Liver (tissue), 9 donors: ENCODE data around the gene NUDT9. TPM values are rescaled to one million over a fixed set of nuclear protein-coding genes. Genes with fewer than 3 reads are reported as not detected.
A peak's percentile ranks its signal among the peaks of the same experiment; 100 is the strongest.
"Not testable (repeated sequence)": the region's sequence is repeated elsewhere in the genome, so short reads cannot be mapped to it uniquely, and the experiment has no call there.

Source experiments
- DNase-seq: peaks from one replicate; pipeline ENCODE4 v3.0.0-alpha.2; 2017; ENCODE audit warnings: low spot score
- H3K27ac ChIP-seq, 2 donors: one replicate each; pipeline ENCODE4 v1.7.0; 2013; ENCODE audit warnings: inconsistent platforms in 2 of 2, low read length in 2 of 2, control low read depth in 1 of 2, low read depth in 1 of 2, mild to moderate bottlenecking in 1 of 2
- H3K27me3 ChIP-seq, 4 donors: one replicate each; pipeline versions ENCODE4 v1.6.1 to v1.7.0; 2013; ENCODE audit warnings: low read length in 3 of 4, inconsistent platforms in 1 of 4, mild to moderate bottlenecking in 1 of 4, moderate library complexity in 1 of 4; ENCODE audit not compliant: control insufficient read depth in 4 of 4, insufficient read depth in 4 of 4
- H3K36me3 ChIP-seq, 4 donors: one replicate each; pipeline versions ENCODE4 v1.6.1 to v1.7.0; 2013; ENCODE audit warnings: low read length in 3 of 4, mild to moderate bottlenecking in 3 of 4, low read depth in 1 of 4, moderate library complexity in 1 of 4; ENCODE audit not compliant: control insufficient read depth in 4 of 4, insufficient read depth in 3 of 4
- H3K4me1 ChIP-seq, 4 donors: one replicate each; pipeline versions ENCODE4 v1.6.1 to v1.7.0; 2013; ENCODE audit warnings: low read length in 3 of 4, mild to moderate bottlenecking in 3 of 4, moderate library complexity in 1 of 4; ENCODE audit not compliant: control insufficient read depth in 4 of 4, insufficient read depth in 4 of 4
- H3K4me3 ChIP-seq, 3 donors: one replicate each; pipeline versions ENCODE4 v1.6.1 to v1.7.0; 2013; ENCODE audit warnings: low read length in 3 of 3, control low read depth in 1 of 3, low read depth in 1 of 3, mild to moderate bottlenecking in 1 of 3
- H3K9ac ChIP-seq, 2 donors: one replicate each; pipeline ENCODE4 v1.7.0; 2013; ENCODE audit warnings: low read length in 2 of 2, mild to moderate bottlenecking in 2 of 2, moderate library complexity in 2 of 2, control low read depth in 1 of 2, low read depth in 1 of 2
- H3K9me3 ChIP-seq, 4 donors: one replicate each; pipeline versions ENCODE4 v1.6.1 to v1.7.0; 2013; ENCODE audit warnings: low read length in 3 of 4; ENCODE audit not compliant: control insufficient read depth in 4 of 4
- FOXA1 ChIP-seq: IDR thresholded peaks from 2 replicates; pipeline ENCODE4 v1.6.1; 2016; ENCODE audit warnings: antibody characterized with exemption
- FOXA2 ChIP-seq: IDR thresholded peaks from 2 replicates; pipeline ENCODE4 v1.6.1; 2016; ENCODE audit warnings: antibody characterized with exemption
- GABPA ChIP-seq, 2 donors: IDR thresholded peaks in 1 of 2; conservative IDR thresholded peaks in 1 of 2; 2 replicates each; pipeline ENCODE4 v1.6.1; 2016; ENCODE audit warnings: antibody characterized with exemption in 2 of 2, mild to moderate bottlenecking in 1 of 2, moderate library complexity in 1 of 2
- HNF4A ChIP-seq, 2 donors: conservative IDR thresholded peaks; 2 replicates each; pipeline ENCODE4 v1.6.1; 2016; ENCODE audit warnings: antibody characterized with exemption in 2 of 2, mild to moderate bottlenecking in 2 of 2
- JUND ChIP-seq, 2 donors: IDR thresholded peaks; 2 replicates each; pipeline ENCODE4 v1.6.1; 2016; ENCODE audit warnings: antibody characterized with exemption in 2 of 2
- RAD21 ChIP-seq, 2 donors: IDR thresholded peaks; 2 replicates each; pipeline ENCODE4 v1.6.1; 2016; ENCODE audit warnings: antibody characterized with exemption in 2 of 2, mild to moderate bottlenecking in 2 of 2
- RXRA ChIP-seq, 2 donors: IDR thresholded peaks; 2 replicates each; pipeline ENCODE4 v1.6.1; 2017 to 2018; ENCODE audit warnings: antibody characterized with exemption in 2 of 2, mild to moderate bottlenecking in 1 of 2
- TAF1 ChIP-seq: conservative IDR thresholded peaks from 2 replicates; pipeline ENCODE4 v1.6.1; 2016; ENCODE audit warnings: antibody characterized with exemption, mild to moderate bottlenecking
- WGBS: extraction: QIAGEN DNeasy Blood & Tissue Kit; methylation state at CpG from one replicate; pipeline ENCODE4 v1.1.7; 2013; 5-methylcytosine and 5-hydroxymethylcytosine counted together
- polyA plus RNA-seq, 2 donors: library from polyadenylated mRNA; stranded (reverse) in 1 of 2; unstranded in 1 of 2; fragments of 200-250 nt in 1 of 2; fragments of >200 nt in 1 of 2; fragmentation: Nextera tagmentation in 1 of 2; extraction: Ambion mirVana in 1 of 2; gene quantifications; one replicate each; pipeline versions ENCODE4 v1.2.1 to v1.2.3, GENCODE V29; 2013 to 2015
- total RNA-seq, 2 donors: library from RNA; depleted of rRNA; stranded (reverse); fragments of >200 nt; gene quantifications; one replicate each; pipeline ENCODE4 v1.2.3, GENCODE V29; 2014
- TF ChIP-seq, protein P1 (sequence below): IDR thresholded peaks from 2 replicates; pipeline ENCODE4 v1.6.1; 2016; ENCODE audit warnings: antibody characterized with exemption
- TF ChIP-seq, protein P2 (sequence below): fragments of 150-350 bp; IDR thresholded peaks from 2 replicates; pipeline ENCODE4 v1.5.1; 2017; ENCODE audit warnings: improper control_type of control experiment, low read depth, low read length; ENCODE audit not compliant: missing input control
- TF ChIP-seq, protein P3 (sequence below): IDR thresholded peaks from 2 replicates; pipeline ENCODE4 v1.6.1; 2016; ENCODE audit warnings: antibody characterized with exemption
- donor health status: healthy.
- donor health status: healthy.
- donor health status: healthy.
- donor health status: healthy.
- donor health status: healthy.

Gene NUDT9
- total and polyA plus RNA-seq, 4 donors, result 9.2 to 37.3 (median 26.9) TPM

DNA sequence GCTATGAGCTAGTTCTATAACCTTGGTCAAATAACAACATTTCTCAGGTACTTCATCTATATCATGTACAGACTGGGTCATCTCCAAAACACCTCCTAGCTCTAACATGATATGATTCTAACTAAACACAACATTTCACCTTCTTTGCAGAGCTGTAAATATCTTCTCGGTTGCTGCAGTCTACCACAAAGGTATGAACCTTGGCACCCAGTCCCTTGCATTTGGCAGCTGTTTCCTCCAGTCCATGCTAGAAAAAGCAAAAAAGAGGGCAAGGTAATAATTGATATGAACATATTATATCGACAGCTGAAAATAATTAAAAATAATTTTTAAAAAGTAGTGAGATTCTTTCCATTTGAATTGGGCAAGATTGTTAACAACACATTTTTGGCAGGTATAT lies 40.3 kb upstream of the NUDT9 start:
- WGBS, result 39% methylated on average over 2 of the region's 2 CpGs
- Histone ChIP-seq H3K36me3 (peaks cover 0 to 6% (median 4%) of the 10 kb centered on the region in 4 donors), H3K27ac (no peak overlapping the region), H3K27me3 (no peaks in the 10 kb centered on the region), H3K9me3 (no peaks in the 10 kb centered on the region), H3K4me3 (no peak overlapping the region), H3K4me1 (peaks cover 2 to 20% (median 6%) of the 10 kb centered on the region in 4 donors), H3K9ac (no peak overlapping the region)
- DNase-seq, result no peak
- TF ChIP-seq TAF1 (no peak), HNF4A (conservative IDR thresholded peaks at IDR 0.05) (peak; percentile 12 to 20)
- TF ChIP-seq, protein P1, sequence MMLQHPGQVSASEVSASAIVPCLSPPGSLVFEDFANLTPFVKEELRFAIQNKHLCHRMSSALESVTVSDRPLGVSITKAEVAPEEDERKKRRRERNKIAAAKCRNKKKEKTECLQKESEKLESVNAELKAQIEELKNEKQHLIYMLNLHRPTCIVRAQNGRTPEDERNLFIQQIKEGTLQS, result no peak

DNA sequence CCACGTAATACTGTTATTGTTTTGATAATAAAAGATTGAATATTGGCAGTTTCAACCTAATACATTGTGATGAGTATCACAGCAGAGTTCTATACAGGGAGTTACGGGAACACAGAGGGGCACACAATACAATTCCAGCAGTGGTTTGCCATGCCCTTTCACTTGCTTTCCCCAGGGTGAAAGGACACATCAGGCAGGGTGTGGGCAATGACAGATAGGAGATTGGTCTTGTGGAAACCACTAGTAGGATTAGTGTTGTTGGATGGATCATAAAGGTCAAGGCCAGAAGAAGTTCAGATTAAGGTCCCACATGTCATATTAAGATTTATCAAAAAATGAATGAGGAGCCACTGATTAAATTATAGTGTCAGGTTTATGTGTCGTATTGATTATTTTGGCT lies 39.4 kb upstream of the NUDT9 start:
- H3K9me3 ChIP-seq, result no peaks in the 10 kb centered on the region
- no peak for DNase-seq
- 91% methylated on average over 3 of the region's 3 CpGs for WGBS

DNA sequence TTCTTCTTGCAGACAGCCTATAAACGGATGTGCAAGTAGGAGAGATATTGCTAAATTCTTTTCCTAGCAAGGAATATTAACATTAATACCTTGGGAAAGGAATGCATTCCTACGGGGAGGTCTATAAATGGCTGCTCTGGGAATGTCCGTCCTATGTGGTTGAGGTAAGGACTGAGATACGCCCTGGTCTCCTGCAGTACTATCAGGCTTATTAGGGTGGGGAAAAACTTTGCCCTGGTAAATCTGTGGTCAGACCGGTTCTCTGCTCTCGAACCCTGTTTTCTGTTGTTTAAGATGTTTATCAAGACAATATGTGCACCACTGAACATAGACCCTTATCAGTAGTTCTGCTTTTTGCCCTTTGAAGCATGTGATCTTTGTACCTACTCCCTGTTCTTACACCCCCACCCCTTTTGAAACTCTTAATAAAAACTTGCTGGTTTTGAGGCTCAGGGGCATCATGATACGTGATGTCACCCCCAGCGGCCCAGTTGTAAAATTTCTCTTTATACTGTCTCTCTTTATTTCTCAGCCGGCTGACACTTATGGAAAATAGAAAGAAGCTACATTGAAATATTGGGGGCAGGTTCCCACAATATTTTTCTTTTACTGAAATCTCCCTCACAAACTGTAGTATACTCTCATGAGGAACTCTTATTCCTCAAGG lies 37.8 kb upstream of the NUDT9 start:
- not testable (repeated sequence) for DNase-seq, H3K27ac ChIP-seq, H3K9ac ChIP-seq, H3K9me3 ChIP-seq, H3K36me3 ChIP-seq, H3K4me3 ChIP-seq, H3K27me3 ChIP-seq
- peaks cover 5 to 36% (median 18%) of the 10 kb centered on the region in 4 donors for H3K4me1 ChIP-seq
- peak in 1 of 2 donors; percentile 20 for TF ChIP-seq HNF4A (conservative IDR thresholded peaks at IDR 0.05)
- 78% methylated on average over 9 of the region's 9 CpGs for WGBS

More for the DNA sequence above, 39.4 kb upstream of the NUDT9 start:
- H3K9ac ChIP-seq, result no peak overlapping the region
- peaks cover 0 to 6% (median 4%) of the 10 kb centered on the region in 4 donors for H3K36me3 ChIP-seq
- H3K4me3 ChIP-seq, result no peak overlapping the region
- H3K27me3 ChIP-seq, result no peaks in the 10 kb centered on the region
- H3K4me1 ChIP-seq, result peaks cover 5 to 23% (median 11%) of the 10 kb centered on the region in 4 donors
- TF ChIP-seq FOXA1 (no peak), FOXA2 (no peak), RAD21 (IDR thresholded peaks at IDR 0.05) (no peak), GABPA (IDR thresholded peaks at IDR 0.05 in 1 of 2, conservative IDR thresholded peaks at IDR 0.05 in 1 of 2) (no peak), RXRA (IDR thresholded peaks at IDR 0.05) (peak in 1 of 2 donors; percentile 52), JUND (IDR thresholded peaks at IDR 0.05) (no peak)
- TF ChIP-seq, protein P2, sequence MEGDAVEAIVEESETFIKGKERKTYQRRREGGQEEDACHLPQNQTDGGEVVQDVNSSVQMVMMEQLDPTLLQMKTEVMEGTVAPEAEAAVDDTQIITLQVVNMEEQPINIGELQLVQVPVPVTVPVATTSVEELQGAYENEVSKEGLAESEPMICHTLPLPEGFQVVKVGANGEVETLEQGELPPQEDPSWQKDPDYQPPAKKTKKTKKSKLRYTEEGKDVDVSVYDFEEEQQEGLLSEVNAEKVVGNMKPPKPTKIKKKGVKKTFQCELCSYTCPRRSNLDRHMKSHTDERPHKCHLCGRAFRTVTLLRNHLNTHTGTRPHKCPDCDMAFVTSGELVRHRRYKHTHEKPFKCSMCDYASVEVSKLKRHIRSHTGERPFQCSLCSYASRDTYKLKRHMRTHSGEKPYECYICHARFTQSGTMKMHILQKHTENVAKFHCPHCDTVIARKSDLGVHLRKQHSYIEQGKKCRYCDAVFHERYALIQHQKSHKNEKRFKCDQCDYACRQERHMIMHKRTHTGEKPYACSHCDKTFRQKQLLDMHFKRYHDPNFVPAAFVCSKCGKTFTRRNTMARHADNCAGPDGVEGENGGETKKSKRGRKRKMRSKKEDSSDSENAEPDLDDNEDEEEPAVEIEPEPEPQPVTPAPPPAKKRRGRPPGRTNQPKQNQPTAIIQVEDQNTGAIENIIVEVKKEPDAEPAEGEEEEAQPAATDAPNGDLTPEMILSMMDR, result no peak
- TF ChIP-seq, protein P3, sequence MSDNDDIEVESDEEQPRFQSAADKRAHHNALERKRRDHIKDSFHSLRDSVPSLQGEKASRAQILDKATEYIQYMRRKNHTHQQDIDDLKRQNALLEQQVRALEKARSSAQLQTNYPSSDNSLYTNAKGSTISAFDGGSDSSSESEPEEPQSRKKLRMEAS, result no peak
- no peak overlapping the region for H3K27ac ChIP-seq
